HG03354 (cell line): ENCODE data around the gene FBRSL1.

Experiments used
- ATAC-seq: cut with Tn5 transposase; IDR thresholded peaks from one replicate; pipeline ENCODE4 v1.9.1; 2021; ENCODE audit warnings: mild to moderate bottlenecking; ENCODE audit not compliant: unreplicated experiment, poor library complexity, severe bottlenecking

The FBRSL1 gene

DNA sequence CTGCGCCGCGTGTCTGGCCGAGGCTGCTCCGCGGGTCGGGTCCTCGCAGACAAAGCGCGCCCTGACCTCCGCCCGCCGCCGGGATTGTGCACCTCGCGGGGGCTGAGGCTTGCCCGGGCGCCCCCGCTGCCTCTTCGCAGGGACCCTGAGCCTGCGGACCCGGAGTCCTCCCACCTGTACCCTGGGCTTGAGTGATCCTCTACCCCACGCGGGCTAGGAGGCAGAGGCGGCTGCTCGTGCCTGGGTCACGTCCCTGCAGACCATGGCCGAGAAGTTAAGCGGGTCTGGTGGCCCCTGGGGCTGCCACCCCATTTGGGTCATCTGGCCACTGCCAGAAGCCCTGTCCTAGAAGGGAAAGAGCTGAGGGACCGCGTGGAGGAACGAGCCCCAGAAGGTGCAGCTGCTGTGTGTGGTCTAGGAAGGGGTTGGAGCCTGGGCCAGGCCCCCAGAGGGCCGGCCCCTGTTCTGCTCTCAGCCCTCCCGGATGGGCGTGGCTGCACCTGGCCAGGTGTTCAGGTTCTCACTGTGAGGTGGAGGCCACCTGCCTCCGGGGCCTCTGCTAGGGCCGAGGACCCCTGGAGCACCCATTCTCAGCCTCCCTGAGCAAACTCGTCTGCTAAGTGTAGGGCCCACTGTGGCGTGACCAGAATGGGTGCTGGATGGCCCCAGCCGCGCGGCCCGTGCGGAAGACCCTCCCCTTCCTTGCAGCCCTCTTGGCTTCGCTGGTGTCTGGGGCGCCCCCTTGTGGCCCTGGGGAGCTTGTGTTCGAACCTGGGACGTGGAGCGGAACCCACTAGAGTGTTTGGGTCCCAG lies 70.9 kb downstream of the FBRSL1 start:
- ATAC-seq = no peak
